Esophagus mucosa (tissue), 1 donor: Measurements from ENCODE around the gene ULK4. TPM values are rescaled to one million over a fixed set of nuclear protein-coding genes. Genes with fewer than 3 reads are reported as not detected.

Experiments
- ATAC-seq: fragments of 200-7000 bp; cut with Tn5 transposase; one replicate; pipeline ENCODE4 v1.9.1; 2020
- total RNA-seq: library from RNA; stranded (reverse); gene quantifications from one replicate; pipeline ENCODE4 v1.2.4, GENCODE V29; 2023
- donor health status: DM: yes; HTN: yes; CAD: no.

ULK4 gene
- total RNA-seq, 1 donor from 2014 or later: 6.0 TPM

- no peak for ATAC-seq
Measured at GRCh38 chr3:41630708-41631107, 331.2 kb downstream of the ULK4 start.

GRCh38 chr3:41629986-41630385 lies 331.9 kb downstream of the ULK4 start:
- ATAC-seq: no peak

GRCh38 chr3:41629072-41629471 lies 332.8 kb downstream of the ULK4 start:
- ATAC-seq: no peak

- ATAC-seq: no peak
Measured at GRCh38 chr3:41627477-41628087, 334.3 kb downstream of the ULK4 start.

GRCh38 chr3:41612853-41613252 lies 349.1 kb downstream of the ULK4 start:
- no peak for ATAC-seq

GRCh38 chr3:41611008-41611407 lies 350.9 kb downstream of the ULK4 start:
- no peak for ATAC-seq

GRCh38 chr3:41608347-41608746 lies 353.6 kb downstream of the ULK4 start:
- no peak for ATAC-seq

- no peak for ATAC-seq
Measured at GRCh38 chr3:41603807-41604206, 358.1 kb downstream of the ULK4 start.

GRCh38 chr3:41602121-41602520 lies 359.8 kb downstream of the ULK4 start:
- ATAC-seq: no peak

- ATAC-seq: no peak
Measured at GRCh38 chr3:41601404-41601987, 360.4 kb downstream of the ULK4 start.

- no peak for ATAC-seq
Measured at GRCh38 chr3:41600616-41601015, 361.3 kb downstream of the ULK4 start.

GRCh38 chr3:41599127-41599484 lies 362.8 kb downstream of the ULK4 start:
- no peak for ATAC-seq

- no peak for ATAC-seq
Measured at GRCh38 chr3:41598402-41599126, 363.3 kb downstream of the ULK4 start.

- ATAC-seq: no peak
Measured at GRCh38 chr3:41593774-41594173, 368.1 kb downstream of the ULK4 start.

GRCh38 chr3:41592753-41593510 lies 369.0 kb downstream of the ULK4 start:
- ATAC-seq: no peak

- no peak for ATAC-seq
Measured at GRCh38 chr3:41583014-41583413, 378.9 kb downstream of the ULK4 start.

- ATAC-seq: no peak
Measured at GRCh38 chr3:41581700-41582099, 380.2 kb downstream of the ULK4 start.

GRCh38 chr3:41580274-41580959 lies 381.5 kb downstream of the ULK4 start:
- ATAC-seq: no peak

GRCh38 chr3:41579861-41580260 lies 382.0 kb downstream of the ULK4 start:
- ATAC-seq: no peak

- ATAC-seq: no peak
Measured at GRCh38 chr3:41578798-41579197, 383.1 kb downstream of the ULK4 start.

GRCh38 chr3:41575724-41576123 lies 386.2 kb downstream of the ULK4 start:
- no peak for ATAC-seq

GRCh38 chr3:41574900-41575299 lies 387.0 kb downstream of the ULK4 start:
- no peak for ATAC-seq

- no peak for ATAC-seq
Measured at GRCh38 chr3:41573591-41573990, 388.3 kb downstream of the ULK4 start.
